ENCODE results near the gene MEX3C. TPM values are rescaled to one million over a fixed set of nuclear protein-coding genes. Genes with fewer than 3 reads are reported as not detected.

MEX3C gene
- total RNA-seq, 1 donor from 2014 or later: 40.0 TPM

GRCh38 chr18:51132256-51132935, 65.1 kb downstream of the MEX3C start:
- no peaks in the 10 kb centered on the region for H3K27me3 ChIP-seq (ENCODE audit: control insufficient read depth, insufficient read depth, low read length)
- no peaks in the 10 kb centered on the region for H3K36me3 ChIP-seq (ENCODE audit: control insufficient read depth, insufficient read depth, low read length)
- no peak for FAIRE-seq
- H3K4me3 ChIP-seq (ENCODE audit: low read depth, low read length): no peak overlapping the region
- TF ChIP-seq, protein P1, sequence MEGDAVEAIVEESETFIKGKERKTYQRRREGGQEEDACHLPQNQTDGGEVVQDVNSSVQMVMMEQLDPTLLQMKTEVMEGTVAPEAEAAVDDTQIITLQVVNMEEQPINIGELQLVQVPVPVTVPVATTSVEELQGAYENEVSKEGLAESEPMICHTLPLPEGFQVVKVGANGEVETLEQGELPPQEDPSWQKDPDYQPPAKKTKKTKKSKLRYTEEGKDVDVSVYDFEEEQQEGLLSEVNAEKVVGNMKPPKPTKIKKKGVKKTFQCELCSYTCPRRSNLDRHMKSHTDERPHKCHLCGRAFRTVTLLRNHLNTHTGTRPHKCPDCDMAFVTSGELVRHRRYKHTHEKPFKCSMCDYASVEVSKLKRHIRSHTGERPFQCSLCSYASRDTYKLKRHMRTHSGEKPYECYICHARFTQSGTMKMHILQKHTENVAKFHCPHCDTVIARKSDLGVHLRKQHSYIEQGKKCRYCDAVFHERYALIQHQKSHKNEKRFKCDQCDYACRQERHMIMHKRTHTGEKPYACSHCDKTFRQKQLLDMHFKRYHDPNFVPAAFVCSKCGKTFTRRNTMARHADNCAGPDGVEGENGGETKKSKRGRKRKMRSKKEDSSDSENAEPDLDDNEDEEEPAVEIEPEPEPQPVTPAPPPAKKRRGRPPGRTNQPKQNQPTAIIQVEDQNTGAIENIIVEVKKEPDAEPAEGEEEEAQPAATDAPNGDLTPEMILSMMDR (IDR thresholded peaks at IDR 0.05; ENCODE audit: insufficient read depth, low read length, severe bottlenecking): no peak
- no peak for DNase-seq (ENCODE audit: low read depth)

DNA sequence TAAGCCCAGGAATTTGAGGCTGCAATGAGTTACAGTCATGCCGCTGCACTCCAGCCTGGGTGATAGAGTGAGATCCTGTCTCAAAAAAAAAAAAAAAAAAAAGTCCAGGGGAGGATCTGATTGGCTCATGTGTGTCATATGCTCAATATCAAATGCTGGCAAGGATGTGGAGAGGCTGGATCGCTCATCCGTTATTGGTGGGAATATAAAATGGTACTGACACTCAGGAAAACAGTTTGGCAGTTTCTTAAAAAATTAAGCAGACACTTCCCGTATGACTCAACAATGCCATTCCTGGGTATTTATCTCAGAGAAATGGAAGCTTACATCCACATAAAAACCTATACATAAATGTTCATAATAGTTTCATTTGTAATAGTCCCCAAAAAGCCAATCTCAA, 68.9 kb downstream of the MEX3C start:
- DNase-seq (ENCODE audit: low read depth): no peak

DNA sequence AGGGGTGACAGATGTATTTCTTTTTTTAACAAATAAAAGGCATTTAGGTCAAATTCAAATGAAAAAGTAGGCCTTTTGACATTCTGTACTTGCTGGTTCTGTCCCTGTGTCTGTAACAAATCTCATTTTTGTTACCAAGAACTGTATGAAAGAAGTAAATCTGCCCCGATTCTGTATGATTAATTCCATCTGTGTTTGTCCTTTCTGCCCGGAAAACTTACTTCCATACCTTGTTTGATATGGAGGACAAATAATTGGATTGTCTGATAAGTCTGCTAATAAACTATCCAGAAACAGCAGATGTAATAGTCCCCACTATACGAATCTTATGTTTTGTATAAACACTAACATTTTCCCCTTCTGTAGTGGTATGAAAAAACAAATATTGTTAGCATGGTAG, 69.8 kb downstream of the MEX3C start:
- DNase-seq (ENCODE audit: low read depth): no peak
- TF ChIP-seq, protein P1 (IDR thresholded peaks at IDR 0.05; ENCODE audit: insufficient read depth, low read length, severe bottlenecking): no peak
- FAIRE-seq: no peak

More for the DNA sequence above, 68.9 kb downstream of the MEX3C start:
- TF ChIP-seq, protein P1 (IDR thresholded peaks at IDR 0.05; ENCODE audit: insufficient read depth, low read length, severe bottlenecking): no peak
- no peaks in the 10 kb centered on the region for H3K27me3 ChIP-seq (ENCODE audit: control insufficient read depth, insufficient read depth, low read length)
- H3K36me3 ChIP-seq (ENCODE audit: control insufficient read depth, insufficient read depth, low read length): no peaks in the 10 kb centered on the region
- no peak overlapping the region for H3K4me3 ChIP-seq (ENCODE audit: low read depth, low read length)
- no peak for FAIRE-seq

GRCh38 chr18:51125976-51126375, 71.5 kb downstream of the MEX3C start:
- H3K4me3 ChIP-seq (ENCODE audit: low read depth, low read length): no peak overlapping the region
- TF ChIP-seq, protein P1 (IDR thresholded peaks at IDR 0.05; ENCODE audit: insufficient read depth, low read length, severe bottlenecking): no peak
- H3K36me3 ChIP-seq (ENCODE audit: control insufficient read depth, insufficient read depth, low read length): no peaks in the 10 kb centered on the region
- FAIRE-seq (no peak), DNase-seq (ENCODE audit: low read depth) (no peak)
- no peaks in the 10 kb centered on the region for H3K27me3 ChIP-seq (ENCODE audit: control insufficient read depth, insufficient read depth, low read length)

More for the DNA sequence above, 69.8 kb downstream of the MEX3C start:
- Histone ChIP-seq H3K4me3 (ENCODE audit: low read depth, low read length) (no peak overlapping the region), H3K36me3 (ENCODE audit: control insufficient read depth, insufficient read depth, low read length) (no peaks in the 10 kb centered on the region), H3K27me3 (ENCODE audit: control insufficient read depth, insufficient read depth, low read length) (no peaks in the 10 kb centered on the region)

Other genes starting within 250 kb of the MEX3C start
- gene ELAC1, start 229.6 kb downstream of the MEX3C start, total RNA-seq: 2.6 and 3.6 TPM in 2 replicates
- 43.7 and 64.5 TPM in 2 replicates for gene SMAD4, start 167.5 kb downstream of the MEX3C start, total RNA-seq